Breast epithelium (tissue), 4 donors: ENCODE results near the gene PABPC4L. TPM values are rescaled to one million over a fixed set of nuclear protein-coding genes. Genes with fewer than 3 reads are reported as not detected.

Experiments
- DNase-seq, 2 donors: peaks; one replicate each; pipeline ENCODE4 v3.0.0-alpha.2; 2019; ENCODE audit warnings: low spot score in 2 of 2
- H3K27ac ChIP-seq, 2 donors: fragments of 200-600 bp; sonication (generic) in 1 of 2; one replicate each; pipeline ENCODE4 v1.5.1; 2016 to 2019; ENCODE audit warnings: mild to moderate bottlenecking in 1 of 2
- H3K27me3 ChIP-seq, 2 donors: fragments of 200-600 bp; sonication (generic) in 1 of 2; one replicate each; pipeline versions ENCODE4 v1.5.1 to v1.6.0; 2017 to 2019; ENCODE audit warnings: control low read depth in 1 of 2, mild to moderate bottlenecking in 1 of 2
- H3K36me3 ChIP-seq: fragments of 200-600 bp; one replicate; pipeline ENCODE4 v1.5.1; 2019
- H3K4me1 ChIP-seq, 2 donors: fragments of 200-600 bp; sonication (generic); one replicate each; pipeline ENCODE4 v1.5.1; 2016 to 2019; ENCODE audit warnings: control low read depth in 1 of 2
- H3K4me3 ChIP-seq, 3 donors: fragments of 200-600 bp; sonication (generic); 1 replicate in 2 of 3; 2 replicates in 1 of 3; pipeline ENCODE4 v1.5.1; 2016 to 2019; ENCODE audit warnings: mild to moderate bottlenecking in 3 of 3, moderate library complexity in 2 of 3
- H3K9me3 ChIP-seq, 2 donors: fragments of 200-600 bp; sonication (generic) in 1 of 2; one replicate each; pipeline ENCODE4 v1.5.1; 2016 to 2019; ENCODE audit warnings: control low read depth in 1 of 2
- CTCF ChIP-seq, 3 donors: fragments of 450-650 bp; IDR thresholded peaks; one replicate each; pipeline ENCODE4 v1.5.1; 2016 to 2017; ENCODE audit warnings: antibody characterized with exemption in 3 of 3, mild to moderate bottlenecking in 3 of 3, moderate library complexity in 3 of 3
- POLR2A ChIP-seq: fragments of 450-650 bp; IDR thresholded peaks from one replicate; pipeline ENCODE4 v1.6.1; 2016; ENCODE audit warnings: antibody characterized with exemption, mild to moderate bottlenecking, moderate library complexity
- POLR2AphosphoS5 ChIP-seq, 3 donors: sonication (generic); formaldehyde crosslinking; IDR thresholded peaks; one replicate each; pipeline ENCODE4 v1.6.1; 2017; ENCODE audit warnings: antibody characterized with exemption in 3 of 3
- intact Hi-C: fragments of 100-400 bp; cut with DNase I; formaldehyde crosslinking; loops from one replicate; pipeline ENCODE4 v1.15.1; 2023; ENCODE audit warnings: low total_unique reads
- total RNA-seq, 3 donors: library from RNA; depleted of rRNA; stranded (reverse); fragments of >200 nt; gene quantifications; one replicate each; pipeline ENCODE4 v1.1.0, GENCODE V29; 2016

Gene PABPC4L
- total RNA-seq, 3 donors from 2014 or later, result 0.96 to 1.2 (median 0.98) TPM

GRCh38 chr4:134189949-134190348 lies 11.6 kb downstream of the PABPC4L start:
- Histone ChIP-seq H3K4me1 (no peaks in the 10 kb centered on the region), H3K9me3 (peaks cover 7 to 8% of the 10 kb centered on the region in 2 donors), H3K4me3 (no peak overlapping the region), H3K27me3 (no peaks in the 10 kb centered on the region), H3K36me3 (no peaks in the 10 kb centered on the region), H3K27ac (no peak overlapping the region)
- DNase-seq, result no peak
- TF ChIP-seq CTCF (IDR thresholded peaks at IDR 0.05) (no peak), POLR2A (no peak), POLR2AphosphoS5 (IDR thresholded peaks at IDR 0.05) (no peak)
- intact Hi-C loops, result no loop called here

DNA sequence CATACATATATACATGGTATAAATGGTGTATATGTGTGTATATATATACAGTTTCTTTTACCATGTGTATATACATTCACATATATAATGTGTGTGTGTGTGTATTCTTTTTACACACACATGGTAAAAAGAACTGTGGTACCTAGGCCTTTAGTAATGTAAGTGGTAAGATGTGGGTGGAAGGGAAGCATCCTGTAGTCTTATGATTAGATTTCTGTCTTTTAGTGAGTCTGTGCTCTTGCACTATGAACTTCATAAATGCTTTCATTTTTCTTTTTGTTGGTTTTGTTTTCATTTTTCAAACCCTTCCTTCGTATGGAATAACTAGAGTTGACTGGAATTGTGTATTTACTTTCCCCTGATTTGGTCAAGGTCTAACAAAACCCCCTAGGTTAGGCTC lies 12.1 kb downstream of the PABPC4L start:
- H3K9me3 ChIP-seq, result peaks cover 7 to 8% of the 10 kb centered on the region in 2 donors
- H3K27ac ChIP-seq, result no peak overlapping the region
- no peaks in the 10 kb centered on the region for H3K4me1 ChIP-seq
- TF ChIP-seq POLR2A (no peak), CTCF (IDR thresholded peaks at IDR 0.05) (no peak), POLR2AphosphoS5 (IDR thresholded peaks at IDR 0.05) (no peak)
- H3K27me3 ChIP-seq, result no peaks in the 10 kb centered on the region
- intact Hi-C loops, result no loop called here
- no peak overlapping the region for H3K4me3 ChIP-seq
- H3K36me3 ChIP-seq, result no peaks in the 10 kb centered on the region
- DNase-seq, result no peak

- Histone ChIP-seq H3K4me1 (no peaks in the 10 kb centered on the region), H3K27me3 (no peaks in the 10 kb centered on the region), H3K9me3 (peaks cover 0 to 10% of the 10 kb centered on the region in 2 donors), H3K4me3 (no peak overlapping the region), H3K36me3 (no peaks in the 10 kb centered on the region), H3K27ac (no peak overlapping the region)
- intact Hi-C loops, result no loop called here
- DNase-seq, result no peak
- TF ChIP-seq POLR2AphosphoS5 (IDR thresholded peaks at IDR 0.05) (no peak), POLR2A (no peak), CTCF (IDR thresholded peaks at IDR 0.05) (no peak)
Observed at GRCh38 chr4:134178706-134179105, 22.9 kb downstream of the PABPC4L start.

DNA sequence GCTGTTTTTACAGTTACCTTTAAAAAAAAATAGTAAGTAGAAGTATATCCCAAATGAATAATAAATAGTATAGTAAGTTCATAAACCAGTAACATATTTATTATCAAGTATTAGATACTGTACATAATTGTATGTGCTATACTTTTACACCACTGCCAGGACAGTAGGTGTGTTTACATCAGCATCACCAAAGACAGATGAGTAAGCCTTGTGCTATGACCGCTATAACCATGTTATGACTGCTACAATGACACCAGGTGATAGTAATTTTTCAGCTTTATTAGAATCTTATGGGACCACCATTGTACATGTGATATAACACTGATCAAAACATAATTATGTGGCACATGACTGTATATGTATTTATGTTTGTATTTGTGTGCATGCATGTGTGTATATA lies 27.3 kb downstream of the PABPC4L start:
- no peak for DNase-seq
- TF ChIP-seq POLR2A (no peak), POLR2AphosphoS5 (IDR thresholded peaks at IDR 0.05) (no peak)
- Histone ChIP-seq H3K4me1 (no peaks in the 10 kb centered on the region), H3K36me3 (no peaks in the 10 kb centered on the region), H3K9me3 (peaks cover 7 to 19% of the 10 kb centered on the region in 2 donors), H3K27ac (no peak overlapping the region), H3K4me3 (no peak overlapping the region), H3K27me3 (no peaks in the 10 kb centered on the region)
- intact Hi-C loops, result no loop called here

- no peak for TF ChIP-seq CTCF (IDR thresholded peaks at IDR 0.05)
- no peak for TF ChIP-seq POLR2AphosphoS5 (IDR thresholded peaks at IDR 0.05)
- TF ChIP-seq POLR2A, result no peak
- intact Hi-C loops, result no loop called here
- H3K27ac ChIP-seq, result no peak overlapping the region
- peaks cover 0 to 7% of the 10 kb centered on the region in 2 donors for H3K9me3 ChIP-seq
- no peak for DNase-seq
- no peaks in the 10 kb centered on the region for H3K4me1 ChIP-seq
- no peaks in the 10 kb centered on the region for H3K36me3 ChIP-seq
- H3K27me3 ChIP-seq, result no peaks in the 10 kb centered on the region
- no peak overlapping the region for H3K4me3 ChIP-seq
Observed at GRCh38 chr4:134160211-134160610, 41.4 kb downstream of the PABPC4L start.

DNA sequence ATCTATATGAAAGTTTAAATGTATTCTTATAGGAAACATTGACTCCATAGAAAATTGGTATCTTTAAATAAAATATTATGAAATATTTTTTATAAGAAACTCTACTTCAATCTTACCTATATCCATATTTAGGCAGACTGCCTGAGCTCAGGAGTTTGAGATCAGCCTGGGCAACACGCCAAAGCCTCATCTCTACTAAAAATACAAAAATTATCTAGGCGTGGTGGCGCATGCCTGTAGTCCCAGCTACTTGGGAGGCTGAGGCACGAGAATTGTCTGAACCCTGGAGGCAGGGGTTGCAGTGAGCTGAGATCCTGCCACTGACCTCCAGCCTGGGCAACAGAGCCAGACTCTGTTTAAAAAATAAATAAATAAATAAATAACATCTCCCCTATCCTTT lies 47.5 kb downstream of the PABPC4L start:
- no peaks in the 10 kb centered on the region for H3K9me3 ChIP-seq
- TF ChIP-seq CTCF (IDR thresholded peaks at IDR 0.05) (no peak), POLR2A (no peak), POLR2AphosphoS5 (IDR thresholded peaks at IDR 0.05) (no peak)
- no peak for DNase-seq
- H3K4me3 ChIP-seq, result no peak overlapping the region
- intact Hi-C loops, result no loop called here
- no peak overlapping the region for H3K27ac ChIP-seq
- H3K4me1 ChIP-seq, result no peaks in the 10 kb centered on the region
- H3K27me3 ChIP-seq, result no peaks in the 10 kb centered on the region
- H3K36me3 ChIP-seq, result no peaks in the 10 kb centered on the region
